HepG2 (cell line): ENCODE results near the gene CD68. TPM values are rescaled to one million over a fixed set of nuclear protein-coding genes. Genes with fewer than 3 reads are reported as not detected.

ENCODE experiments used
- ARNT ChIP-seq: fragments of 450-650 bp; IDR thresholded peaks from 2 replicates; pipeline ENCODE4 v1.6.1; 2017
- ATAD3A ChIP-seq: sonication (generic); formaldehyde crosslinking; IDR thresholded peaks from 2 replicates; pipeline ENCODE4 v1.4.0; 2020; ENCODE audit warnings: missing genetic modification reagents
- CSRNP1 ChIP-seq: sonication (generic); formaldehyde crosslinking; IDR thresholded peaks from 2 replicates; pipeline ENCODE4 v1.8.1; 2023; ENCODE audit warnings: mild to moderate bottlenecking, missing genetic modification reagents
- GFI1 ChIP-seq: sonication (generic); formaldehyde crosslinking; IDR thresholded peaks from 2 replicates; pipeline ENCODE4 v1.5.0; 2020; ENCODE audit warnings: missing genetic modification reagents, mild to moderate bottlenecking, borderline replicate concordance
- IKZF1 ChIP-seq: fragments of 450-650 bp; IDR thresholded peaks from 2 replicates; pipeline ENCODE4 v1.7.1; 2016
- KDM1A ChIP-seq: IDR thresholded peaks from 2 replicates; pipeline ENCODE4 v1.6.1; 2016; ENCODE audit warnings: missing compliant biosample characterization
- KLF12 ChIP-seq: sonication (generic); formaldehyde crosslinking; IDR thresholded peaks from 2 replicates; pipeline ENCODE4 v1.4.0; 2020; ENCODE audit warnings: missing genetic modification reagents, borderline replicate concordance
- KLF6 ChIP-seq: IDR thresholded peaks from 2 replicates; pipeline ENCODE4 v1.8.0; 2016; ENCODE audit warnings: missing biosample characterization, missing genetic modification reagents
- MAF1 ChIP-seq: sonication (generic); formaldehyde crosslinking; IDR thresholded peaks from 2 replicates; pipeline ENCODE4 v1.5.0; 2020; ENCODE audit warnings: missing genetic modification reagents, borderline replicate concordance
- MED1 ChIP-seq: sonication (generic); formaldehyde crosslinking; IDR thresholded peaks from 2 replicates; pipeline ENCODE4 v1.4.0; 2020; ENCODE audit warnings: missing genetic modification reagents
- MZF1 ChIP-seq: sonication (generic); formaldehyde crosslinking; IDR thresholded peaks from 2 replicates; pipeline ENCODE4 v1.8.1; 2023; ENCODE audit warnings: mild to moderate bottlenecking, missing genetic modification reagents, borderline replicate concordance
- NR2F6 ChIP-seq, 2 experiments: IDR thresholded peaks; 2 replicates each; pipeline ENCODE4 v1.6.1; 2016; ENCODE audit warnings: antibody characterized with exemption in 1 of 2, mild to moderate bottlenecking in 1 of 2
- POGK ChIP-seq: sonication (generic); formaldehyde crosslinking; conservative IDR thresholded peaks from 2 replicates; pipeline ENCODE4 v1.8.0; 2022; ENCODE audit warnings: mild to moderate bottlenecking, moderate library complexity, missing genetic modification reagents
- POLR2AphosphoS5 ChIP-seq: IDR thresholded peaks from 2 replicates; pipeline ENCODE4 v1.6.1; 2012; ENCODE audit warnings: low read depth, low read length
- ZC3H4 ChIP-seq: sonication (generic); formaldehyde crosslinking; IDR thresholded peaks from 2 replicates; pipeline ENCODE4 v1.4.0; 2020; ENCODE audit warnings: missing genetic modification reagents, borderline replicate concordance
- ZNF207 ChIP-seq: fragments of 450-650 bp; IDR thresholded peaks from 2 replicates; pipeline ENCODE4 v1.6.1; 2016; ENCODE audit warnings: antibody characterized with exemption, borderline replicate concordance
- ZNF670 ChIP-seq: sonication (generic); formaldehyde crosslinking; IDR thresholded peaks from 2 replicates; pipeline ENCODE4 v1.8.0; 2022; ENCODE audit warnings: mild to moderate bottlenecking, missing genetic modification reagents, borderline replicate concordance
- ZNF839 ChIP-seq: sonication (generic); formaldehyde crosslinking; IDR thresholded peaks from 2 replicates; pipeline ENCODE4 v1.4.0; 2020; ENCODE audit warnings: missing genetic modification reagents, mild to moderate bottlenecking, borderline replicate concordance
- polyA plus RNA-seq, 8 experiments: library from polyadenylated mRNA; depleted of rRNA in 3 of 8; stranded (reverse) in 7 of 8; unstranded in 1 of 8; fragments of >200 nt; fragmentation: Illumina TruSeq in 4 of 8; extraction: Trizol in 4 of 8; gene quantifications; 2 replicates each; pipeline versions ENCODE4 v1.2.1 to v1.2.3, GENCODE V29; 2011 to 2016; ENCODE audit warnings: low read depth in 4 of 8, missing spikeins in 1 of 8, mixed read lengths in 1 of 8; ENCODE audit not compliant: insufficient read depth in 1 of 8
- total RNA-seq, 5 experiments: library from RNA; depleted of rRNA; stranded (reverse); fragments of >200 nt; fragmentation: Illumina TruSeq; extraction: Trizol; gene quantifications; 2 replicates each; pipeline ENCODE4 v1.2.3, GENCODE V29; 2016; ENCODE audit warnings: low read depth in 1 of 5
- TF ChIP-seq, protein P1 (sequence below): sonication (generic); formaldehyde crosslinking; IDR thresholded peaks from 2 replicates; pipeline ENCODE4 v1.4.0; 2020; ENCODE audit warnings: missing genetic modification reagents, borderline replicate concordance
- TF ChIP-seq, protein P2 (sequence below): sonication (generic); formaldehyde crosslinking; IDR thresholded peaks from 2 replicates; pipeline ENCODE4 v1.4.0; 2020; ENCODE audit warnings: missing genetic modification reagents, mild to moderate bottlenecking, borderline replicate concordance
- TF ChIP-seq, protein P3 (sequence below): sonication (generic); formaldehyde crosslinking; IDR thresholded peaks from 2 replicates; pipeline ENCODE4 v1.5.1; 2020; ENCODE audit warnings: missing genetic modification reagents, mild to moderate bottlenecking, borderline replicate concordance

CD68 gene
- total and polyA plus RNA-seq, 2 of the 13 experiments (the other 11 are each of a cell fraction or from before 2014, with no cell fraction given) = 10.3 to 104 TPM

- TF ChIP-seq POGK (CRISPR knock-in tag) = 0 out of 2 replicates have a peak, but pooled peaks have one; percentile 50
- TF ChIP-seq NR2F6 (IDR thresholded peaks at IDR 0.05) = no peak
- peak; percentile 25; the same call in 1 of the 2 replicates for TF ChIP-seq NR2F6 (CRISPR knock-in tag; IDR thresholded peaks at IDR 0.05)
- TF ChIP-seq MAF1 (CRISPR knock-in tag) = peak; percentile 13; the same call in 1 of the 2 replicates
- TF ChIP-seq MED1 (CRISPR knock-in tag) = peak; percentile 58
- TF ChIP-seq, protein P1, sequence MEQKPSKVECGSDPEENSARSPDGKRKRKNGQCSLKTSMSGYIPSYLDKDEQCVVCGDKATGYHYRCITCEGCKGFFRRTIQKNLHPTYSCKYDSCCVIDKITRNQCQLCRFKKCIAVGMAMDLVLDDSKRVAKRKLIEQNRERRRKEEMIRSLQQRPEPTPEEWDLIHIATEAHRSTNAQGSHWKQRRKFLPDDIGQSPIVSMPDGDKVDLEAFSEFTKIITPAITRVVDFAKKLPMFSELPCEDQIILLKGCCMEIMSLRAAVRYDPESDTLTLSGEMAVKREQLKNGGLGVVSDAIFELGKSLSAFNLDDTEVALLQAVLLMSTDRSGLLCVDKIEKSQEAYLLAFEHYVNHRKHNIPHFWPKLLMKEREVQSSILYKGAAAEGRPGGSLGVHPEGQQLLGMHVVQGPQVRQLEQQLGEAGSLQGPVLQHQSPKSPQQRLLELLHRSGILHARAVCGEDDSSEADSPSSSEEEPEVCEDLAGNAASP (CRISPR knock-in tag) = no peak
- peak; percentile 92; the same call in 1 of the 2 replicates for TF ChIP-seq ZC3H4 (CRISPR knock-in tag)
- no peak for TF ChIP-seq ARNT
- peak; percentile 56; the same call in 1 of the 2 replicates for TF ChIP-seq ZNF670 (CRISPR knock-in tag)
- TF ChIP-seq KDM1A = no peak
- TF ChIP-seq KLF6 (CRISPR knock-in tag) = no peak
- TF ChIP-seq KLF12 = peak; percentile 37; the same call in 1 of the 2 replicates
- no peak for TF ChIP-seq ZNF839 (CRISPR knock-in tag)
- TF ChIP-seq, protein P2, sequence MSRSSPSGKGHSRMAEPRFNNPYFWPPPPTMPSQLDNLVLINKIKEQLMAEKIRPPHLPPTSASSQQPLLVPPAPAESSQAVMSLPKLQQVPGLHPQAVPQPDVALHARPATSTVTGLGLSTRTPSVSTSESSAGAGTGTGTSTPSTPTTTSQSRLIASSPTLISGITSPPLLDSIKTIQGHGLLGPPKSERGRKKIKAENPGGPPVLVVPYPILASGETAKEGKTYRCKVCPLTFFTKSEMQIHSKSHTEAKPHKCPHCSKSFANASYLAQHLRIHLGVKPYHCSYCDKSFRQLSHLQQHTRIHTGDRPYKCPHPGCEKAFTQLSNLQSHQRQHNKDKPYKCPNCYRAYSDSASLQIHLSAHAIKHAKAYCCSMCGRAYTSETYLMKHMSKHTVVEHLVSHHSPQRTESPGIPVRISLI (CRISPR knock-in tag) = no peak
- no peak for TF ChIP-seq ZNF207
- TF ChIP-seq, protein P3, sequence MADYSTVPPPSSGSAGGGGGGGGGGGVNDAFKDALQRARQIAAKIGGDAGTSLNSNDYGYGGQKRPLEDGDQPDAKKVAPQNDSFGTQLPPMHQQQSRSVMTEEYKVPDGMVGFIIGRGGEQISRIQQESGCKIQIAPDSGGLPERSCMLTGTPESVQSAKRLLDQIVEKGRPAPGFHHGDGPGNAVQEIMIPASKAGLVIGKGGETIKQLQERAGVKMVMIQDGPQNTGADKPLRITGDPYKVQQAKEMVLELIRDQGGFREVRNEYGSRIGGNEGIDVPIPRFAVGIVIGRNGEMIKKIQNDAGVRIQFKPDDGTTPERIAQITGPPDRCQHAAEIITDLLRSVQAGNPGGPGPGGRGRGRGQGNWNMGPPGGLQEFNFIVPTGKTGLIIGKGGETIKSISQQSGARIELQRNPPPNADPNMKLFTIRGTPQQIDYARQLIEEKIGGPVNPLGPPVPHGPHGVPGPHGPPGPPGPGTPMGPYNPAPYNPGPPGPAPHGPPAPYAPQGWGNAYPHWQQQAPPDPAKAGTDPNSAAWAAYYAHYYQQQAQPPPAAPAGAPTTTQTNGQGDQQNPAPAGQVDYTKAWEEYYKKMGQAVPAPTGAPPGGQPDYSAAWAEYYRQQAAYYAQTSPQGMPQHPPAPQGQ (CRISPR knock-in tag) = peak; percentile 70; the same call in 1 of the 2 replicates
- peak; percentile 18; the same call in 1 of the 2 replicates for TF ChIP-seq GFI1 (CRISPR knock-in tag)
- peak; percentile 59 for TF ChIP-seq POLR2AphosphoS5
- no peak; the same call in 1 of the 2 replicates for TF ChIP-seq CSRNP1 (CRISPR knock-in tag)
- TF ChIP-seq IKZF1 = no peak
- TF ChIP-seq MZF1 (CRISPR knock-in tag) = no peak
- TF ChIP-seq ATAD3A (CRISPR knock-in tag) = no peak
These were observed 5.9 kb upstream of the CD68 start (continued) for GRCh38 chr17:7573324-7574080.
